HT-29 (cell line): ENCODE measurements around the gene PITPNB. TPM values are rescaled to one million over a fixed set of nuclear protein-coding genes. Genes with fewer than 3 reads are reported as not detected.

Experiments
- DNase-seq: peaks from one replicate; pipeline ENCODE4 v3.0.0-alpha.2; 2015; ENCODE audit warnings: low spot score
- small RNA-seq: library from RNA; depleted of rRNA; stranded (forward); fragments of <200 nt; gene quantifications from one replicate; pipeline ENCODE3, GENCODE V24; 2014
- total RNA-seq: library from RNA; depleted of rRNA; stranded (reverse); fragments of >200 nt; shearing (Covaris generic); gene quantifications from 2 replicates; pipeline ENCODE4 v1.2.3, GENCODE V29; 2014; rRNA removed

PITPNB gene
- total RNA-seq, 1 experiment from 2014 or later, result 12.3 TPM

DNA sequence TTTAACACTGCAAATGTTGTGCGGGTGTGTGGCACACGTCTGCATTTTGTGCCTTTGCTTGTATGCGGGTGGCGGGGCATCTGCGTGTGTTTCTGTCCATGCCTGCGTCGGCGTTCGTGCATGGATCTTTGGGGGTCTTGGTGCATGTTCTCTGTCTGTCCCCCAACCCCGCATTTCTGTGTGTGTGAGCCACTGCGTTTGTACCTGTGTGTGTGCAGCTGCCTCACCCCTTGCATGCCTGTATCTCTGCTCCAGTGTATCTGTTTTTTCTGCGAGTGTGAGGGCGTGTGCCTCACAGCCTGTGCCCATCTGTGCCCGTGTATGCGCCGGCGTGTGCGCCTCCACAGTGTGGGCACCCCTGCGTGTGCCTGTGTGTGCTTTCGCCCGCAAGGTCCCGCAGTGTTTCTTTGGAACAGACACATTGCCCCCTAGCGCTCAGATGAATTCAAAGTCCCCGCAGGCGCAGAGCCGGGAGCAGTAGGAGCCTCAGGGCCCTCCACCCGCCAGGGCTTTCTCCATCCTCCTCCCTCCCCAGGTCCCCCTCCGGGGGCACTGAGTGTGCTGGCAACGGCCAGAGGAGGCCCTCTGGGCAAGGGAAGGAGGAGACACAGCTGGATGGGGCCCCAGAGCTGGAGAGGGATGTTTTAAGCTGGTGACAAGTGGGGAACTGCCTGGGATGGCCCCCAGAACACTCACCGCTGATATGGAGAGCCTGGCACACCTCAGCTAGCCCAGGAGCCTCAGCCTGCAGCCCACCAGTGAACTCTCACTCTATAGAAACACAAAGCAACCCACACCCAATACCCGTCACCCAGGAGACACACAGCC is 114.4 kb downstream of the PITPNB start:
- peak; percentile 37 for DNase-seq

DNA sequence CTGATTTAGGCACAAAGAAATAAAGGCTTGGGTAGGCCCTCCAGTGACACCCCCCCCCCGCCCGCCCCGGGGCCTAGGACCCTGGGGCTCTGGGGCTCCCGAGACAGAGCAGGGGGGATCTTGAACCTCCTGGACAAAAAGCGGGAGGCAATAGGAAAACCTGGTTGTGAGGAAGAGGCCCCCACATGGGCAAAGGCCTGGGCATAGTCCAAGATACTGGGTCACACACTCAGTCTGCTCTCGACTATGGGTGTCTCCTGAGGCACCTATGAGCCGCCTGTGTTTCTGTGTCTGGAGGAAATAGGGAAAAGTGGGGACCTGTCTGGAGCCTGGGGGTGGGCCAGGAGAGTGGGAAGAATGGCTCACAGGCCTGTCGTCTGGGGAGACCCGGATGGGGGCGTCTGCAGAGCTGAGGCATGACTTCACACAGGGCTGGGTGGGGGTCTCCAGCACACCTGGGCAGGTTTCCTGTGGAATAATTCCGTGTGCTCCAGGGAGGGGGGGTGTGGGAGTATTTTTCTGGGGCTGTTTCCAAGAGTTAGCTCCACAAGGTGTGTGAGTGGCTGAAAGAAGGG is 115.1 kb downstream of the PITPNB start:
- DNase-seq, result no peak

DNA sequence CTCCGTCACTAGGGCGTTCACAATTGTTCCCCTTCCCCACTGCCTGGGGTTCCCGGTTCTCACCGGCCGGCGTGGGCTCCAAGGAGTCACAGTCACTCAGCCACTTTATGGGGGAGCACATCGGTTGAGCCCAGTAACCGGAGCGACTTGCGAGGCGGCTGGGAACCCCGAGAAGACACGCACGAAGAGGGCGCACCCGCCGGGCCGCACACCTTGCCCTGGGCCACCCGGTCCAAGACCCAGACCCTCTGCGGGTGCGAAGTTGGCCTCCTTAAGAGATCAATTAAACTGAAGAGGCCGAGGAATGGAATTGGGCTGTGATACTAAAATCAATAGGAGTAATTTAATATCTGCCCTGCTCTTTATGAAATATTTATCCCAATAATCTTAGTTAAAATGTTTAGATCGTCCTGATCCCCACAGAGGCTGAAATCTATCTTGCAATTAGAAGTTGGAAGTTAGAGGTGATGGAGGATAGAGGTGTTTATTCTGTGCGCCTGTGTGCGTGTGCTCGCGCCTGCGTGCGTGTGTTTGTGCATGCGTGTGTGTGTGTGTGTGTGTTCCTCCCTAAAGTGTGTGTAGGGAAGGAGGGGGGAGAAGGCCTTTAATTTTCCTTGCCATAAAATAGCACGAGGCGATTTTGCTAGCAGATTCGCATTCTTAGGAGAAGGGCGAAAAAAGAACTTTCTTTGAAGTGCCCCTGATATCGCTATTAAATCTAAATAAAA is 116.5 kb downstream of the PITPNB start:
- no peak for DNase-seq

Small RNAs within 50 kb of the gene (small RNA-seq; reads per million reads assigned to genes)
- gene MIR3199-1 (not detected), gene RF02198 (not detected)

Other genes with a start within 250 kb of the PITPNB start
- not detected in 2 replicates for gene MN1, start 117.5 kb downstream of the PITPNB start, total RNA-seq